B cell (primary cell): ENCODE measurements around the gene PSMD12. TPM values are rescaled to one million over a fixed set of nuclear protein-coding genes. Genes with fewer than 3 reads are reported as not detected.
A peak's percentile ranks its signal among the peaks of the same experiment; 100 is the strongest.

Experiments used
- ATAC-seq: fragments of 200-7000 bp; cut with Tn5 transposase; one replicate; pipeline ENCODE4 v1.10.0; 2021; ENCODE audit warnings: low read depth, mild to moderate bottlenecking, moderate number of reproducible peaks, moderate library complexity
- CTCF ChIA-PET: fragments of 350-600 bp; sonication (Branson Sonifier 250); formaldehyde crosslinking; loops from one replicate; lab custom pipeline; 2021; ENCODE audit warnings: antibody characterized with exemption, inconsistent platforms; lab: Charles Lee
- POLR2A ChIA-PET: fragments of 350-600 bp; sonication (Branson Sonifier 250); formaldehyde crosslinking; loops from one replicate; lab custom pipeline; 2021; ENCODE audit warnings: antibody characterized with exemption; lab: Charles Lee
- DNase-seq: peaks from one replicate; pipeline ENCODE4 v3.0.0; 2013
- H2AFZ ChIP-seq: 2 replicates; pipeline ENCODE4 v1.6.1; 2012; ENCODE audit warnings: mild to moderate bottlenecking, low read depth, low read length; ENCODE audit not compliant: insufficient read depth, poor library complexity, severe bottlenecking
- H3K27ac ChIP-seq, 2 donors: 1 replicate in 1 of 2; 2 replicates in 1 of 2; pipeline ENCODE4 v1.5.1; 2012 to 2013; ENCODE audit warnings: low read length in 2 of 2, mild to moderate bottlenecking in 2 of 2, moderate library complexity in 1 of 2
- H3K27me3 ChIP-seq, 4 experiments: fragments of 200-600 bp in 1 of 4; sonication (generic) in 1 of 4; replicated peaks in 1 of 4; 1 replicate in 2 of 4; 2 replicates in 2 of 4; pipeline versions ENCODE4 v1.6.1 to v1.7.0; 2013 to 2016; ENCODE audit warnings: low read length in 3 of 4, mild to moderate bottlenecking in 2 of 4, mixed read lengths in 1 of 4, moderate library complexity in 1 of 4; ENCODE audit not compliant: insufficient read depth in 4 of 4, control insufficient read depth in 3 of 4; ENCODE audit errors: control extremely low read depth in 1 of 4
- H3K36me3 ChIP-seq, 2 experiments: replicated peaks in 1 of 2; 1 replicate in 1 of 2; 2 replicates in 1 of 2; pipeline versions ENCODE4 v1.6.1 to v1.7.1; 2013; ENCODE audit warnings: low read length in 1 of 2; ENCODE audit not compliant: insufficient read depth in 2 of 2, control insufficient read depth in 1 of 2; ENCODE audit errors: control extremely low read depth in 1 of 2, extremely low read depth in 1 of 2
- H3K4me1 ChIP-seq, 2 donors: fragments of 200-600 bp in 1 of 2; sonication (generic) in 1 of 2; 1 replicate in 1 of 2; 2 replicates in 1 of 2; pipeline versions ENCODE4 v1.5.1 to v1.6.1; 2013 to 2017; ENCODE audit warnings: low read length in 2 of 2; ENCODE audit not compliant: control insufficient read depth in 2 of 2, insufficient read depth in 2 of 2
- H3K4me2 ChIP-seq: replicated peaks from 2 replicates; pipeline ENCODE3; 2012; ENCODE audit warnings: mild to moderate bottlenecking, low read depth, low read length; ENCODE audit not compliant: poor library complexity, severe bottlenecking
- H3K4me3 ChIP-seq, 5 experiments: fragments of 200-600 bp in 1 of 5; sonication (generic) in 1 of 5; 1 replicate in 3 of 5; 2 replicates in 2 of 5; pipeline versions ENCODE4 v1.5.1 to v1.7.0; 2011 to 2016; ENCODE audit warnings: low read length in 4 of 5, mild to moderate bottlenecking in 4 of 5, low read depth in 2 of 5, control low read depth in 1 of 5, moderate library complexity in 1 of 5; ENCODE audit not compliant: insufficient read depth in 1 of 5; ENCODE audit errors: control extremely low read depth in 1 of 5, extremely low read depth in 1 of 5
- H3K79me2 ChIP-seq: fragments of 200-600 bp; sonication (generic); one replicate; pipeline ENCODE4 v1.6.0; 2016; ENCODE audit warnings: low read length; ENCODE audit not compliant: control insufficient read depth, insufficient read depth
- H3K9ac ChIP-seq: fragments of 200-600 bp; sonication (generic); 2 replicates; pipeline ENCODE4 v1.6.1; 2017; ENCODE audit warnings: mild to moderate bottlenecking, low read length, moderate library complexity
- H3K9me3 ChIP-seq, 3 donors: one replicate each; pipeline versions ENCODE4 v1.6.1 to v1.7.1; 2013; ENCODE audit warnings: low read length in 2 of 3; ENCODE audit not compliant: control insufficient read depth in 2 of 3, insufficient read depth in 1 of 3; ENCODE audit errors: control extremely low read depth in 1 of 3
- H4K20me1 ChIP-seq: 2 replicates; pipeline ENCODE4 v1.6.0; 2012; ENCODE audit warnings: mild to moderate bottlenecking, low read length; ENCODE audit not compliant: insufficient read depth, control insufficient read depth, poor library complexity, severe bottlenecking
- H3K27ac Mint-ChIP-seq: one replicate; pipeline ENCODE4 v1.8.0; 2021; ENCODE audit warnings: mixed read lengths
- H3K27me3 Mint-ChIP-seq: one replicate; pipeline ENCODE4 v1.8.0; 2021; ENCODE audit warnings: mixed read lengths
- H3K4me1 Mint-ChIP-seq: one replicate; pipeline ENCODE4 v1.8.0; 2021; ENCODE audit warnings: mixed read lengths
- H3K4me3 Mint-ChIP-seq: one replicate; pipeline ENCODE4 v1.8.0; 2021; ENCODE audit warnings: mixed read lengths
- H3K9me3 Mint-ChIP-seq: one replicate; pipeline ENCODE4 v1.8.0; 2022; ENCODE audit warnings: mixed read lengths; ENCODE audit not compliant: insufficient read depth
- EZH2 ChIP-seq: IDR thresholded peaks from 2 replicates; pipeline ENCODE4 v1.6.1; 2012; ENCODE audit warnings: borderline replicate concordance, low read depth, mild to moderate bottlenecking, moderate library complexity, low read length; ENCODE audit not compliant: insufficient read depth, poor library complexity, severe bottlenecking
- WGBS: methylation state at CpG from one replicate; pipeline ENCODE4 v1.1.5; 2013; ENCODE audit warnings: missing lambda C conversion rate; ENCODE audit not compliant: insufficient coverage; 5-methylcytosine and 5-hydroxymethylcytosine counted together
- intact Hi-C: fragments of 100-400 bp; cut with micrococcal nuclease; formaldehyde crosslinking; loops from one replicate; pipeline ENCODE4 v1.10.0; 2022
- polyA minus RNA-seq: library from RNA; depleted of rRNA, polyadenylated mRNA; stranded (reverse); fragments of >200 nt; gene quantifications from 2 replicates; pipeline ENCODE4 v1.2.3, GENCODE V29; 2012
- polyA plus RNA-seq: library from polyadenylated mRNA; depleted of rRNA; stranded (reverse); fragments of >200 nt; gene quantifications from 2 replicates; pipeline ENCODE4 v1.2.3, GENCODE V29; 2012
- total RNA-seq, 2 donors: library from RNA; stranded (reverse); fragments of 120-200 nt in 1 of 2; gene quantifications; 1 replicate in 1 of 2; 2 replicates in 1 of 2; pipeline versions ENCODE4 v1.2.3 to v1.2.4, GENCODE V29; 2013 to 2022
- TF ChIP-seq, protein P1 (sequence below): fragments of 200-600 bp; IDR thresholded peaks from one replicate; pipeline ENCODE4 v1.8.0; 2022; ENCODE audit warnings: antibody characterized with exemption, mild to moderate bottlenecking

Gene PSMD12
- total RNA-seq (36.5 and 36.7 TPM in 2 replicates), polyA plus RNA-seq (6.4 and 13.9 TPM in 2 replicates), polyA minus RNA-seq (3.1 and 7.1 TPM in 2 replicates)
- 14.6 TPM for total RNA-seq (2013)

GRCh38 chr17:67366193-67367157 lies at the start of gene PSMD12:
PSMD12 (minus strand) TSS chr17:67366577; CDS start chr17:67366519, 58 bp downstream.
- ChIA-PET CTCF (interaction anchor here (0.9 to 9.0 kb wide), 5 partner anchors 10 to 109 kb away, joined by 3 to 66 read pairs (median 4); partner anchors contain the start of gene PITPNC1), POLR2A (no interaction called here)
- H3K4me2 ChIP-seq: peak within 1 kb of the TSS; percentile 74
- peak; percentile 92 for DNase-seq
- H3K9me3 Mint-ChIP-seq: no peaks in the 10 kb centered on the region
- H3K4me1 Mint-ChIP-seq: peaks cover 38% of the 10 kb centered on the region
- H3K4me1 ChIP-seq: peaks cover 21 to 22% of the 10 kb centered on the region in 2 donors
- H3K27ac Mint-ChIP-seq: peak within 1 kb of the TSS; percentile 97
- no peaks in the 10 kb centered on the region for H3K27me3 ChIP-seq
- ATAC-seq: peak; percentile 99
- H3K36me3 ChIP-seq: peaks cover 0 to 5% of the 10 kb centered on the region in 2 experiments
- intact Hi-C loops: loop anchor here (1.0 to 2.0 kb wide), 2 partner anchors 11 to 122 kb away; partner anchors contain the start of genes HELZ and PITPNC1
- H2AFZ ChIP-seq: peak within 1 kb of the TSS; percentile 88
- H3K9ac ChIP-seq: peak within 1 kb of the TSS; percentile 84
- no peaks in the 10 kb centered on the region for H3K27me3 Mint-ChIP-seq
- peak within 1 kb of the TSS; percentile 85 for H3K27ac ChIP-seq
- WGBS: under 1% methylated on average over 41 of the region's 55 CpGs
- peak within 1 kb of the TSS; percentile 98 for H3K4me3 Mint-ChIP-seq
- H3K79me2 ChIP-seq: peaks cover 54% of the 10 kb centered on the region
- peaks cover 15% of the 10 kb centered on the region for H4K20me1 ChIP-seq
- no peak for TF ChIP-seq EZH2
- TF ChIP-seq, protein P1, sequence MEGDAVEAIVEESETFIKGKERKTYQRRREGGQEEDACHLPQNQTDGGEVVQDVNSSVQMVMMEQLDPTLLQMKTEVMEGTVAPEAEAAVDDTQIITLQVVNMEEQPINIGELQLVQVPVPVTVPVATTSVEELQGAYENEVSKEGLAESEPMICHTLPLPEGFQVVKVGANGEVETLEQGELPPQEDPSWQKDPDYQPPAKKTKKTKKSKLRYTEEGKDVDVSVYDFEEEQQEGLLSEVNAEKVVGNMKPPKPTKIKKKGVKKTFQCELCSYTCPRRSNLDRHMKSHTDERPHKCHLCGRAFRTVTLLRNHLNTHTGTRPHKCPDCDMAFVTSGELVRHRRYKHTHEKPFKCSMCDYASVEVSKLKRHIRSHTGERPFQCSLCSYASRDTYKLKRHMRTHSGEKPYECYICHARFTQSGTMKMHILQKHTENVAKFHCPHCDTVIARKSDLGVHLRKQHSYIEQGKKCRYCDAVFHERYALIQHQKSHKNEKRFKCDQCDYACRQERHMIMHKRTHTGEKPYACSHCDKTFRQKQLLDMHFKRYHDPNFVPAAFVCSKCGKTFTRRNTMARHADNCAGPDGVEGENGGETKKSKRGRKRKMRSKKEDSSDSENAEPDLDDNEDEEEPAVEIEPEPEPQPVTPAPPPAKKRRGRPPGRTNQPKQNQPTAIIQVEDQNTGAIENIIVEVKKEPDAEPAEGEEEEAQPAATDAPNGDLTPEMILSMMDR: no peak
- no peaks in the 10 kb centered on the region for H3K9me3 ChIP-seq
- H3K4me3 ChIP-seq: peak within 1 kb of the TSS; percentile 83 to 97 (median 94)
